PC-3 (cell line): ENCODE data around the gene HOXC10. TPM values are rescaled to one million over a fixed set of nuclear protein-coding genes. Genes with fewer than 3 reads are reported as not detected.

Experiments
- ATAC-seq: fragments of 200-7000 bp; cut with Tn5 transposase; 2 replicates; pipeline ENCODE4 v1.9.1; 2020; ENCODE audit warnings: mild to moderate bottlenecking, moderate library complexity
- BruUV-seq: library from RNA; stranded (reverse); fragments of 400-500 nt; replicated peaks from 2 replicates; lab custom pipeline; 2021; lab: Mats Ljungman, UMichigan
- CTCF ChIA-PET: fragments of 300-600 bp; sonication (Branson Sonifier 250); formaldehyde crosslinking; loops from one replicate; lab custom pipeline; 2022; ENCODE audit warnings: antibody characterized with exemption; lab: Charles Lee
- POLR2A ChIA-PET: fragments of 300-600 bp; sonication (Branson Sonifier 250); formaldehyde crosslinking; loops from one replicate; lab custom pipeline; 2022; ENCODE audit warnings: antibody characterized with exemption; ENCODE audit not compliant: unreplicated experiment; lab: Charles Lee
- DNase-seq: peaks from one replicate; pipeline ENCODE4 v3.0.0-alpha.2; 2015
- H2AFZ ChIP-seq: fragments of 300-600 bp; sonication (generic); 2 replicates; pipeline ENCODE4 v1.6.0; 2016; ENCODE audit warnings: antibody characterized with exemption, low read length
- H3F3A ChIP-seq: fragments of 300-600 bp; sonication (generic); one replicate; pipeline ENCODE4 v1.6.0; 2017; ENCODE audit warnings: antibody characterized with exemption, low read length, control low read depth, mild to moderate bottlenecking; ENCODE audit not compliant: unreplicated experiment
- H3K27ac ChIP-seq: fragments of 300-600 bp; sonication (generic); 2 replicates; pipeline ENCODE4 v1.5.1; 2016; ENCODE audit warnings: mild to moderate bottlenecking, low read length
- H3K27me3 ChIP-seq: fragments of 300-600 bp; sonication (generic); 2 replicates; pipeline ENCODE4 v1.6.1; 2016; ENCODE audit warnings: low read length, mixed read lengths
- H3K36me3 ChIP-seq: fragments of 300-600 bp; sonication (generic); 2 replicates; pipeline ENCODE4 v1.6.1; 2016; ENCODE audit warnings: low read depth, mixed run types, low read length, mixed read lengths
- H3K4me1 ChIP-seq: fragments of 300-600 bp; sonication (generic); 2 replicates; pipeline ENCODE4 v1.5.1; 2016; ENCODE audit warnings: low read length; ENCODE audit not compliant: insufficient read depth
- H3K4me2 ChIP-seq: fragments of 300-600 bp; sonication (generic); 2 replicates; pipeline ENCODE4 v1.6.0; 2016; ENCODE audit warnings: low read length
- H3K4me3 ChIP-seq: fragments of 300-600 bp; sonication (generic); 2 replicates; pipeline ENCODE4 v1.5.1; 2016; ENCODE audit warnings: mild to moderate bottlenecking, low read length, mixed read lengths
- H3K79me2 ChIP-seq: fragments of 300-600 bp; sonication (generic); 2 replicates; pipeline ENCODE4 v1.6.1; 2017; ENCODE audit warnings: low read length, mixed read lengths
- H3K9ac ChIP-seq: fragments of 300-600 bp; sonication (generic); 2 replicates; pipeline ENCODE4 v1.6.0; 2016; ENCODE audit warnings: mild to moderate bottlenecking, low read length
- H3K9me2 ChIP-seq: fragments of 300-600 bp; sonication (generic); replicated peaks from 2 replicates; pipeline ENCODE4 v1.6.1; 2016; ENCODE audit warnings: mixed run types, low read length, mixed read lengths
- H3K9me3 ChIP-seq: fragments of 300-600 bp; sonication (generic); 2 replicates; pipeline ENCODE4 v1.6.1; 2016; ENCODE audit warnings: low read length, mixed read lengths
- H4K20me1 ChIP-seq: fragments of 300-600 bp; sonication (generic); 2 replicates; pipeline ENCODE4 v1.6.1; 2016; ENCODE audit warnings: low read length, mixed read lengths
- EZH2 ChIP-seq: fragments of 300-600 bp; sonication (generic); IDR thresholded peaks from one replicate; pipeline ENCODE4 v1.6.1; 2017; ENCODE audit warnings: antibody characterized with exemption, mild to moderate bottlenecking, low read length; ENCODE audit not compliant: unreplicated experiment
- EZH2phosphoT487 ChIP-seq: fragments of 300-600 bp; sonication (generic); IDR thresholded peaks from 2 replicates; pipeline ENCODE4 v1.6.1; 2018; ENCODE audit warnings: mild to moderate bottlenecking, antibody characterized with exemption, low read length, borderline replicate concordance
- intact Hi-C: fragments of 100-400 bp; cut with micrococcal nuclease; formaldehyde crosslinking; loops from 2 replicates; pipeline ENCODE4 v1.9.0; 2023
- total RNA-seq: library from RNA; depleted of rRNA; stranded (reverse); fragments of >200 nt; gene quantifications from 2 replicates; pipeline ENCODE4 v1.2.3, GENCODE V29; 2014
- TF ChIP-seq, protein P1 (sequence below): fragments of 300-600 bp; sonication (generic); conservative IDR thresholded peaks from 2 replicates; pipeline ENCODE4 v1.5.1; 2017; ENCODE audit warnings: antibody characterized with exemption, low read depth, mild to moderate bottlenecking, low read length

HOXC10 gene
- total RNA-seq, 1 experiment from 2014 or later, result 0.69 TPM

- Histone ChIP-seq H3K4me2 (no peak overlapping the region), H3K4me1 (peaks cover 11% of the 10 kb centered on the region), H3F3A (no peaks in the 10 kb centered on the region), H3K9me3 (no peaks in the 10 kb centered on the region), H3K9ac (no peak overlapping the region), H3K27ac (no peak overlapping the region), H3K27me3 (no peaks in the 10 kb centered on the region), H3K36me3 (no peaks in the 10 kb centered on the region), H4K20me1 (no peaks in the 10 kb centered on the region), H3K79me2 (no peaks in the 10 kb centered on the region), H2AFZ (no peak overlapping the region), H3K4me3 (no peak overlapping the region), H3K9me2 (no peaks in the 10 kb centered on the region)
- no peak for ATAC-seq
- TF ChIP-seq, protein P1, sequence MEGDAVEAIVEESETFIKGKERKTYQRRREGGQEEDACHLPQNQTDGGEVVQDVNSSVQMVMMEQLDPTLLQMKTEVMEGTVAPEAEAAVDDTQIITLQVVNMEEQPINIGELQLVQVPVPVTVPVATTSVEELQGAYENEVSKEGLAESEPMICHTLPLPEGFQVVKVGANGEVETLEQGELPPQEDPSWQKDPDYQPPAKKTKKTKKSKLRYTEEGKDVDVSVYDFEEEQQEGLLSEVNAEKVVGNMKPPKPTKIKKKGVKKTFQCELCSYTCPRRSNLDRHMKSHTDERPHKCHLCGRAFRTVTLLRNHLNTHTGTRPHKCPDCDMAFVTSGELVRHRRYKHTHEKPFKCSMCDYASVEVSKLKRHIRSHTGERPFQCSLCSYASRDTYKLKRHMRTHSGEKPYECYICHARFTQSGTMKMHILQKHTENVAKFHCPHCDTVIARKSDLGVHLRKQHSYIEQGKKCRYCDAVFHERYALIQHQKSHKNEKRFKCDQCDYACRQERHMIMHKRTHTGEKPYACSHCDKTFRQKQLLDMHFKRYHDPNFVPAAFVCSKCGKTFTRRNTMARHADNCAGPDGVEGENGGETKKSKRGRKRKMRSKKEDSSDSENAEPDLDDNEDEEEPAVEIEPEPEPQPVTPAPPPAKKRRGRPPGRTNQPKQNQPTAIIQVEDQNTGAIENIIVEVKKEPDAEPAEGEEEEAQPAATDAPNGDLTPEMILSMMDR, result no peak
- POLR2A ChIA-PET, result no interaction called here
- no TSS peak for BruUV-seq
- CTCF ChIA-PET, result interaction anchor here (0.5 kb wide), 1 partner anchor 287 kb away, joined by 3 read pairs; the partner anchor contains the start of gene COPZ1
- intact Hi-C loops, result no loop called here
- no peak for DNase-seq
Measured at GRCh38 chr12:54037360-54038283, 52.7 kb downstream of the HOXC10 start.

DNA sequence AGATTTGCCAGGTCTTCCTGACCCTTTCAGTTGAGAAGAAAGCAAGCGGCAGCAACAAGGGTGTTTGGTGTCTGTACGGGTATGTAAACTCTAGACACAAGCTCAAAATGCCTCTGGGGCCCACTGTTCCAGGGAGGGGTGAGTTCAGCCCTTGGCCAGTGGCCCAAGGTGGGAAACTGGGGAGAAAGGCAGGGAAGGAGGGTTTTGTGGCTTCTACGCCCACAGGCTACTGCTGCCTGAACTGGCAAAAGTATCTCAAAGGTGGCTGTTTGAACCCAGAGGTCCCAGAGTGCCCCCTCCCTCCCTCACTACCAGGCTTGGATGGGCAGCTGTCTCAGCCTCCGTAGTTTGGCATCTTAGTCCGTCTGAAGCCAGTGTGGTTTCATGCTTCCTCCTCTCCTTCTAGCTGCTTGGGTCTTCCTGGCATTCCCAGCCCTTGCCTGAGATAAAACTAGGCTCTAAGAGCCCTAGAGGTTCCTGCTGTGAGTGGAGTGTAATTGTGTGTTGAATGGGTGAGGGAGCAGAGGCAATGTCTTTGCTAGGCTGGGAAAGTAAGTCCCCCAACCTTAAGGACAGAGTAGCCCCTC is 53.4 kb downstream of the HOXC10 start:
- H3K9ac ChIP-seq, result no peak overlapping the region
- TF ChIP-seq EZH2phosphoT487, result no peak
- TF ChIP-seq, protein P1, result no peak
- TF ChIP-seq EZH2, result no peak
- H3K4me2 ChIP-seq, result no peak overlapping the region
- H3K9me3 ChIP-seq, result no peaks in the 10 kb centered on the region
- H3K27ac ChIP-seq, result no peak overlapping the region
- no peak for ATAC-seq
- no peaks in the 10 kb centered on the region for H3F3A ChIP-seq
- no peaks in the 10 kb centered on the region for H3K9me2 ChIP-seq
- BruUV-seq, result no TSS peak
- intact Hi-C loops, result no loop called here
- no peaks in the 10 kb centered on the region for H3K27me3 ChIP-seq
- no peak for DNase-seq
- no peaks in the 10 kb centered on the region for H3K36me3 ChIP-seq
- no peaks in the 10 kb centered on the region for H3K79me2 ChIP-seq
- CTCF ChIA-PET, result interaction anchor here (0.5 kb wide), 1 partner anchor 17 kb away, joined by 13 read pairs; no protein-coding TSS in a partner anchor
- H2AFZ ChIP-seq, result no peak overlapping the region
- no peaks in the 10 kb centered on the region for H4K20me1 ChIP-seq
- POLR2A ChIA-PET, result no interaction called here
- no peak overlapping the region for H3K4me3 ChIP-seq
- H3K4me1 ChIP-seq, result peaks cover 11% of the 10 kb centered on the region
